ENCODE measurements around the gene UGT1A1. TPM values are rescaled to one million over a fixed set of nuclear protein-coding genes. Genes with fewer than 3 reads are reported as not detected.

The UGT1A1 gene
- total RNA-seq, 1 experiment from 2014 or later = not detected

DNA sequence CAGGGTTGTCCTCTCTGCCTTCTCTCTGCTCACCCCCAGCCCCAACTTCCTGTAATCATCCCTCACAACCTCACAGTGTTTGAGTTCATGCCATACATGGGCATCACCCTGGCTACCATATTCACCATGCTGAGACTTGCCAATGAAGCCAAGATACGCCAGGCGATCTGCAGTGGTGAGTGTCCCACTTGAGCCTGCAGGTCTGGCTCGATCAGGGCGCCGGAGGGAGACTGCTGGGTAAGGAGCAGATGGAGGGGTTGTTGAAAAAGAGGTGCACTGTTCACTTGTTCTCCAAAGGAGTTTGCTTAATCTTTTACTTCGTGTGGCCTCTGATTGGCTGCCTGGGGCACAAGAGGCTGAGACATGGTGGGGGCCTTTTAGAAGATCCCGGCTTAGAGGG is 32.6 kb downstream of the UGT1A1 start (continued):
- no peak for TF ChIP-seq ZBTB33 (IDR thresholded peaks at IDR 0.05; ENCODE audit: extremely low read depth, insufficient replicate concordance, low read length)

DNA sequence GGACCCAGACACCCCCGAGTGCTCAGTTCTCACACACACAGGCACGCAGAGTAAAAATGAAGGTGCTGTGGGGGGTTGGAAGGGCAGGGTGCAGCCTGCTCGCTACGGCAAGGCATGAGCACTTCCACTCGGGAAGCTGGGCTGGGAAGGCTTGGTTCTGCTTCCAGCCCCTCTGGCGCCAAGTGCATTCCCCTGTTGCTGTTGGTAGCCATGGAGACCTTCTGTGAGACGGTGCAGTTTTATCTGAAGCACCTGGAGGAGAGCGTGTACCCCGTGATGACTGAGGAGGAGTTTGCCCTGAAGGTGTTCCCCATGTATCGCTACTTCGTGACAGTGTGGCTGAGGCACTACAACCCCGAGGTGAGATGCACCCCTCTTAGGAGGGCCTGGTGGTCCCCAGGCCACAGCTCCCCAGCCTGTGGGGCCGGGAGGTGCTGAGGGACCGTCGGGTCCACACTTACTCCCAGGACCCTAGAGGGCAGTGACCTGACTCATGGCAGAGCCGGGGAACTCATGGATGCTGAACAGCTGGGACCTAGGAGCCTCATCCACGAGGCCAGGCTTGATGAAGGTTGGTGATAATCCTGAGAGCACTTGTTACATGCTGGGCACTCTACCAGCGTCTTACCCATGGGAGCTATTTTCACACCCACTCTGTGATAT is 33.5 kb downstream of the UGT1A1 start:
- H4K20me1 ChIP-seq (ENCODE audit: insufficient read depth) = no peaks in the 10 kb centered on the region
- H3K36me3 ChIP-seq (ENCODE audit: control insufficient read depth in 1 of 2, insufficient read depth in 2 of 2, low read length in 2 of 2) = no peaks in the 10 kb centered on the region
- no peak overlapping the region for H3K4me2 ChIP-seq (ENCODE audit: low read length)
- no peaks in the 10 kb centered on the region for H3K79me2 ChIP-seq (ENCODE audit: insufficient read depth, low read length)
- no peak for ATAC-seq
- H3K27ac ChIP-seq (ENCODE audit: low read depth, low read length) = no peak overlapping the region
- no TSS peak for BruUV-seq (replicated peaks)
- H3K9me3 ChIP-seq (ENCODE audit: control insufficient read depth in 1 of 2, insufficient read depth in 1 of 2, low read depth in 1 of 2, low read length in 2 of 2) = no peaks in the 10 kb centered on the region
- ChIA-PET CTCF (no interaction called here), RAD21 (ENCODE audit: low non-redundant PET in 1 of 2, low total read pairs in 2 of 2, uncharacterized antibody in 2 of 2, unreplicated experiment in 2 of 2) (no interaction called here), POLR2A (no interaction called here)
- H3K4me1 ChIP-seq (ENCODE audit: control insufficient read depth in 1 of 2, insufficient read depth in 2 of 2, low read length in 2 of 2) = no peaks in the 10 kb centered on the region
- no peaks in the 10 kb centered on the region for H3K27me3 ChIP-seq (ENCODE audit: insufficient read depth, low read length)
- intact Hi-C loops (cut with micrococcal nuclease) = no loop called here
- H3K9me2 ChIP-seq (ENCODE audit: insufficient read depth) = no peaks in the 10 kb centered on the region
- H2AFZ ChIP-seq (ENCODE audit: low read depth, low read length, poor library complexity, severe bottlenecking) = no peak overlapping the region
- H3K4me3 ChIP-seq (replicated peaks in 1 of 2; ENCODE audit: low read depth in 1 of 2, low read length in 2 of 2) = no peak overlapping the region
- H3K9ac ChIP-seq (ENCODE audit: low read length) = no peak overlapping the region
- no peak for DNase-seq (ENCODE audit: low read depth, low spot score)
- TF ChIP-seq SIN3A (IDR thresholded peaks at IDR 0.05; ENCODE audit: low read depth) (no peak), FOSL1 (IDR thresholded peaks at IDR 0.05; ENCODE audit: low read depth) (no peak), EZH2phosphoT487 (IDR thresholded peaks at IDR 0.05; ENCODE audit: borderline replicate concordance) (no peak), YY1 (IDR thresholded peaks at IDR 0.05; ENCODE audit: extremely low read depth, insufficient replicate concordance, low read depth, low read length) (no peak), RAD21 (IDR thresholded peaks at IDR 0.05; ENCODE audit: low read depth) (no peak), TCF7L2 (IDR thresholded peaks at IDR 0.05; ENCODE audit: borderline replicate concordance, extremely low read depth, insufficient read depth, insufficient read length) (no peak), ZFX (IDR thresholded peaks at IDR 0.05) (no peak), SP1 (IDR thresholded peaks at IDR 0.05; ENCODE audit: low read depth) (no peak), EZH2 (IDR thresholded peaks at IDR 0.05) (no peak), CBX3 (IDR thresholded peaks at IDR 0.05; ENCODE audit: low read depth) (no peak), EGR1 (IDR thresholded peaks at IDR 0.05; ENCODE audit: low read depth) (no peak), JUND (IDR thresholded peaks at IDR 0.05) (no peak), CEBPB (IDR thresholded peaks at IDR 0.05; ENCODE audit: low read depth) (no peak), ELF1 (IDR thresholded peaks at IDR 0.05; ENCODE audit: borderline replicate concordance, low read depth) (no peak), ZBTB33 (IDR thresholded peaks at IDR 0.05; ENCODE audit: extremely low read depth, insufficient replicate concordance, low read length) (no peak)
- TF ChIP-seq, protein P1, sequence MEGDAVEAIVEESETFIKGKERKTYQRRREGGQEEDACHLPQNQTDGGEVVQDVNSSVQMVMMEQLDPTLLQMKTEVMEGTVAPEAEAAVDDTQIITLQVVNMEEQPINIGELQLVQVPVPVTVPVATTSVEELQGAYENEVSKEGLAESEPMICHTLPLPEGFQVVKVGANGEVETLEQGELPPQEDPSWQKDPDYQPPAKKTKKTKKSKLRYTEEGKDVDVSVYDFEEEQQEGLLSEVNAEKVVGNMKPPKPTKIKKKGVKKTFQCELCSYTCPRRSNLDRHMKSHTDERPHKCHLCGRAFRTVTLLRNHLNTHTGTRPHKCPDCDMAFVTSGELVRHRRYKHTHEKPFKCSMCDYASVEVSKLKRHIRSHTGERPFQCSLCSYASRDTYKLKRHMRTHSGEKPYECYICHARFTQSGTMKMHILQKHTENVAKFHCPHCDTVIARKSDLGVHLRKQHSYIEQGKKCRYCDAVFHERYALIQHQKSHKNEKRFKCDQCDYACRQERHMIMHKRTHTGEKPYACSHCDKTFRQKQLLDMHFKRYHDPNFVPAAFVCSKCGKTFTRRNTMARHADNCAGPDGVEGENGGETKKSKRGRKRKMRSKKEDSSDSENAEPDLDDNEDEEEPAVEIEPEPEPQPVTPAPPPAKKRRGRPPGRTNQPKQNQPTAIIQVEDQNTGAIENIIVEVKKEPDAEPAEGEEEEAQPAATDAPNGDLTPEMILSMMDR (IDR thresholded peaks at IDR 0.05 in 2 of 3, conservative IDR thresholded peaks at IDR 0.05 in 1 of 3; ENCODE audit: borderline replicate concordance in 1 of 3, insufficient read depth in 1 of 3, low read depth in 2 of 3, low read length in 2 of 3) = no peak
- TF ChIP-seq, protein P2, sequence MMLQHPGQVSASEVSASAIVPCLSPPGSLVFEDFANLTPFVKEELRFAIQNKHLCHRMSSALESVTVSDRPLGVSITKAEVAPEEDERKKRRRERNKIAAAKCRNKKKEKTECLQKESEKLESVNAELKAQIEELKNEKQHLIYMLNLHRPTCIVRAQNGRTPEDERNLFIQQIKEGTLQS (IDR thresholded peaks at IDR 0.05) = no peak
